DMS114 treated with DMSO at 0.1 percent for 48 hours (cell line): ENCODE measurements around the gene ASCL3.
"Not testable (repeated sequence)": the region's sequence is repeated elsewhere in the genome, so short reads cannot be mapped to it uniquely, and the experiment has no call there.

Experiments
- DNase-seq: peaks from one replicate; lab custom pipeline; 2025; ENCODE audit not compliant: unreplicated experiment; lab: John Stamatoyannopoulos, UW

The ASCL3 gene

GRCh38 chr11:8911029-8911823 is 31.6 kb downstream of the ASCL3 start, which contains the start of gene AKIP1:
Gene AKIP1 (plus strand): TSS chr11:8911189. CDS start chr11:8911450, 261 bp downstream.
- peak; percentile 76 for DNase-seq

- no peak for DNase-seq
Observed at GRCh38 chr11:8910649-8911026, 32.2 kb downstream of the ASCL3 start.

GRCh38 chr11:8908099-8908498 is 34.7 kb downstream of the ASCL3 start:
- no peak for DNase-seq

- no peak for DNase-seq
Observed at GRCh38 chr11:8907116-8907515, 35.7 kb downstream of the ASCL3 start.

- no peak for DNase-seq
Observed at GRCh38 chr11:8905528-8906165, 37.2 kb downstream of the ASCL3 start.

GRCh38 chr11:8899119-8899753 is 43.6 kb downstream of the ASCL3 start:
- no peak for DNase-seq

GRCh38 chr11:8891185-8891584 is 51.6 kb downstream of the ASCL3 start:
- DNase-seq = not testable (repeated sequence)
